HCT116 (cell line): ENCODE data around the gene SLC5A6. TPM values are rescaled to one million over a fixed set of nuclear protein-coding genes. Genes with fewer than 3 reads are reported as not detected.

ENCODE experiments used
- ATAC-seq: fragments of 200-7000 bp; cut with Tn5 transposase; 2 replicates; pipeline ENCODE4 v1.9.1; 2020; ENCODE audit warnings: mild to moderate bottlenecking, moderate library complexity
- BruUV-seq: library from RNA; stranded (reverse); fragments of 400-500 nt; replicated peaks from 2 replicates; lab custom pipeline; 2021; lab: Mats Ljungman, UMichigan
- CTCF ChIA-PET: fragments of 300-600 bp; sonication (Branson Sonifier 250); formaldehyde crosslinking; loops from one replicate; lab custom pipeline; 2021; ENCODE audit warnings: antibody characterized with exemption; lab: Charles Lee
- POLR2A ChIA-PET: fragments of 300-600, 350-600 bp; sonication (Branson Sonifier 250); formaldehyde crosslinking; loops from one replicate; lab custom pipeline; 2021; ENCODE audit warnings: antibody characterized with exemption; lab: Charles Lee
- RAD21 ChIA-PET, 2 experiments: fragments of 300-600 bp; sonication (Branson Sonifier 250); formaldehyde crosslinking; loops; one replicate each; lab custom pipeline; 2023; ENCODE audit warnings: low total read pairs in 2 of 2; ENCODE audit not compliant: uncharacterized antibody in 2 of 2, unreplicated experiment in 2 of 2, low non-redundant PET in 1 of 2; lab: Charles Lee
- DNase-seq: peaks from one replicate; pipeline ENCODE4 v3.0.0-alpha.2; 2010; ENCODE audit warnings: low read depth, low spot score
- H2AFZ ChIP-seq: fragments of 200-600 bp; shearing (Covaris generic), sonication (generic); 2 replicates; pipeline ENCODE4 v1.6.1; 2017; ENCODE audit warnings: low read depth, mixed run types, mixed read lengths, antibody characterized with exemption, low read length; ENCODE audit not compliant: poor library complexity, severe bottlenecking
- H3K27ac ChIP-seq: 2 replicates; pipeline ENCODE4 v1.5.1; 2012; ENCODE audit warnings: low read depth, low read length
- H3K27me3 ChIP-seq: fragments of 200-600 bp; sonication (generic); 2 replicates; pipeline ENCODE4 v1.6.1; 2016; ENCODE audit warnings: mixed run types, low read length, mixed read lengths; ENCODE audit not compliant: insufficient read depth
- H3K36me3 ChIP-seq, 2 experiments: fragments of 200-500 bp in 1 of 2; fragments of 200-600 bp in 1 of 2; sonication (Bioruptor generic) in 1 of 2; sonication (generic) in 1 of 2; 2 replicates each; pipeline versions ENCODE4 v1.5.1 to v1.6.1; 2014 to 2016; ENCODE audit warnings: low read length in 2 of 2, inconsistent platforms in 1 of 2, mixed read lengths in 1 of 2, mixed run types in 1 of 2; ENCODE audit not compliant: insufficient read depth in 2 of 2, control insufficient read depth in 1 of 2
- H3K4me1 ChIP-seq, 2 experiments: fragments of 200-600 bp in 1 of 2; sonication (generic) in 1 of 2; 2 replicates each; pipeline versions ENCODE4 v1.5.1 to v1.6.1; 2012 to 2017; ENCODE audit warnings: low read length in 2 of 2, inconsistent platforms in 1 of 2, mild to moderate bottlenecking in 1 of 2, mixed read lengths in 1 of 2, mixed run types in 1 of 2, moderate library complexity in 1 of 2; ENCODE audit not compliant: insufficient read depth in 2 of 2, control insufficient read depth in 1 of 2
- H3K4me2 ChIP-seq: fragments of 200-600 bp; sonication (generic); 2 replicates; pipeline ENCODE4 v1.6.1; 2017; ENCODE audit warnings: mixed run types, low read length, mixed read lengths
- H3K4me3 ChIP-seq, 2 experiments: fragments of 200-600 bp in 1 of 2; sonication (generic) in 1 of 2; replicated peaks in 1 of 2; 2 replicates each; pipeline ENCODE4 v1.5.1; 2011 to 2016; ENCODE audit warnings: low read length in 2 of 2, control low read depth in 1 of 2, low read depth in 1 of 2, mild to moderate bottlenecking in 1 of 2, mixed read lengths in 1 of 2, mixed run types in 1 of 2
- H3K79me2 ChIP-seq: fragments of 200-600 bp; sonication (generic); 2 replicates; pipeline ENCODE4 v1.6.1; 2017; ENCODE audit warnings: mild to moderate bottlenecking, mixed run types, low read length, moderate library complexity, mixed read lengths; ENCODE audit not compliant: insufficient read depth
- H3K9ac ChIP-seq: fragments of 200-600 bp; sonication (generic); 2 replicates; pipeline ENCODE4 v1.6.1; 2016; ENCODE audit warnings: low read length, mixed read lengths
- H3K9me2 ChIP-seq: fragments of 200-600 bp; sonication (generic), shearing (Covaris generic); 2 replicates; pipeline ENCODE4 v1.6.1; 2017; ENCODE audit warnings: mixed run types, mild to moderate bottlenecking, moderate library complexity; ENCODE audit not compliant: insufficient read depth
- H3K9me3 ChIP-seq, 2 experiments: fragments of 200-500 bp in 1 of 2; fragments of 200-600 bp in 1 of 2; sonication (Bioruptor generic) in 1 of 2; sonication (generic) in 1 of 2; 2 replicates each; pipeline ENCODE4 v1.6.1; 2014 to 2017; ENCODE audit warnings: low read length in 2 of 2, mixed read lengths in 2 of 2, inconsistent platforms in 1 of 2, low read depth in 1 of 2, mild to moderate bottlenecking in 1 of 2, mixed run types in 1 of 2, moderate library complexity in 1 of 2; ENCODE audit not compliant: control insufficient read depth in 1 of 2, insufficient read depth in 1 of 2
- H4K20me1 ChIP-seq: fragments of 200-600 bp; sonication (generic), shearing (Covaris generic); 2 replicates; pipeline ENCODE4 v1.6.1; 2017; ENCODE audit warnings: mixed run types, mild to moderate bottlenecking, moderate library complexity; ENCODE audit not compliant: insufficient read depth
- CEBPB ChIP-seq: IDR thresholded peaks from 2 replicates; pipeline ENCODE4 v1.6.1; 2012; ENCODE audit warnings: low read depth
- EGR1 ChIP-seq: IDR thresholded peaks from 2 replicates; pipeline ENCODE4 v1.6.1; 2012; ENCODE audit warnings: low read depth
- ELF1 ChIP-seq: IDR thresholded peaks from 2 replicates; pipeline ENCODE4 v1.6.1; 2012; ENCODE audit warnings: low read depth, borderline replicate concordance
- EZH2phosphoT487 ChIP-seq: fragments of 200-600 bp; IDR thresholded peaks from 2 replicates; pipeline ENCODE4 v1.6.1; 2018; ENCODE audit warnings: antibody characterized with exemption, borderline replicate concordance
- FOSL1 ChIP-seq: IDR thresholded peaks from 2 replicates; pipeline ENCODE4 v1.6.1; 2012; ENCODE audit warnings: low read depth
- JUND ChIP-seq: IDR thresholded peaks from 2 replicates; pipeline ENCODE4 v1.6.1; 2012
- POLR2AphosphoS5 ChIP-seq: IDR thresholded peaks from 2 replicates; pipeline ENCODE4 v1.6.1; 2011; ENCODE audit warnings: mild to moderate bottlenecking, low read depth, low read length, moderate library complexity
- RAD21 ChIP-seq: IDR thresholded peaks from 2 replicates; pipeline ENCODE4 v1.6.1; 2012; ENCODE audit warnings: low read depth, mild to moderate bottlenecking
- SP1 ChIP-seq: IDR thresholded peaks from 2 replicates; pipeline ENCODE4 v1.6.1; 2012; ENCODE audit warnings: low read depth
- SRF ChIP-seq: IDR thresholded peaks from 2 replicates; pipeline ENCODE4 v1.6.1; 2012; ENCODE audit warnings: low read depth
- TCF7L2 ChIP-seq: IDR thresholded peaks from 2 replicates; pipeline ENCODE4 v1.7.0; 2011; ENCODE audit warnings: borderline replicate concordance, inconsistent platforms; ENCODE audit not compliant: insufficient read depth, insufficient read length; ENCODE audit errors: extremely low read depth
- ZFX ChIP-seq: fragments of 450-650 bp; IDR thresholded peaks from 2 replicates; pipeline ENCODE4 v1.6.1; 2017
- ZNF274 ChIP-seq: fragments of 200-500 bp; sonication (Bioruptor generic); IDR thresholded peaks from 2 replicates; pipeline ENCODE4 v1.6.1; 2014; ENCODE audit warnings: mild to moderate bottlenecking, low read depth, low read length, inconsistent platforms
- intact Hi-C: fragments of 100-400 bp; cut with micrococcal nuclease; formaldehyde crosslinking; loops from 2 replicates; pipeline ENCODE4 v1.10.0; 2022
- total RNA-seq: library from RNA; stranded (reverse); gene quantifications from one replicate; pipeline ENCODE4 v1.2.1, GENCODE V29; 2021; ENCODE audit not compliant: unreplicated experiment
- TF ChIP-seq, protein P1 (sequence below): IDR thresholded peaks from 2 replicates; pipeline ENCODE4 v1.6.1; 2012
- TF ChIP-seq, protein P2 (sequence below), 3 experiments: fragments of 200-600 bp in 1 of 3; sonication (generic) in 1 of 3; IDR thresholded peaks in 2 of 3; conservative IDR thresholded peaks in 1 of 3; 2 replicates each; pipeline ENCODE4 v1.5.1; 2012 to 2017; ENCODE audit warnings: low read depth in 2 of 3, low read length in 2 of 3, antibody characterized with exemption in 1 of 3, borderline replicate concordance in 1 of 3, control low read depth in 1 of 3, mild to moderate bottlenecking in 1 of 3, mixed read lengths in 1 of 3, mixed run types in 1 of 3, moderate library complexity in 1 of 3; ENCODE audit not compliant: insufficient read depth in 1 of 3

Gene SLC5A6
- total RNA-seq, 1 experiment from 2014 or later, result 55.4 TPM

DNA sequence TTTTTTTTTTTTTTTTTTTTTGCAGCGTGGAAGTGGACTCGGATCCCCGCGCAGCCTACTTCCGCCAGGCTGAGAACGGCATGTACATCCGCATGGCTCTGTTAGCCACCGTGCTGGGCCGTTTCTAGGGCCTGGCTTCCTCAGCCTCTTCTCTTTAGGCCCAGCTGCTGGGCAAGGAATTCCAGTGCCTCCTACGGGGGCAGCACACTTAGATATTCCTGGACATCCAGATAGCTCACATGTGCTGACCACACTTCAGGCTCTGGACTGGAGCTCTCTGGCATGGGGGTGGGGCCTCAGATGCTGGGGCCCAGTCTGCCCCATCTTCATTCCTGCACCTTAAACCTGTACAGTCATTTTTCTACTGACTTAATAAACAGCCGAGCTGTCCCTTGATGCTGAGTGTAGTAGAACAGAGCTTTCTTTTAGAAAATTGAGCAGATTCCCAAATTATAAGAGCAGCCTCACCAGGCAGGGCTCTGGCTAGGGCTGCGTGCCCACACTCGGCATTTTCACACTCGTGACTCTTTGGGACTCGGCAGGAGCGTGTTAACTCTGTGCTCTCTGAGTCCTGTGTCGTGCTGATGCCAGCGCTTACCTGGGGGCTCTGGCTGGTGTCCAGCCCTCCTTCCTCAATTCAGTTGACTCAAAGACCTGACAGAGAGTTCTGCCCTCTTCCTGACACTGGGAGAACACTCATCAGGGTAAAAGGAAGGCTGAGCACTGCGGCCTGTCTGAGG is 31.5 kb upstream of the SLC5A6 start:
- CTCF ChIA-PET, result no interaction called here

DNA sequence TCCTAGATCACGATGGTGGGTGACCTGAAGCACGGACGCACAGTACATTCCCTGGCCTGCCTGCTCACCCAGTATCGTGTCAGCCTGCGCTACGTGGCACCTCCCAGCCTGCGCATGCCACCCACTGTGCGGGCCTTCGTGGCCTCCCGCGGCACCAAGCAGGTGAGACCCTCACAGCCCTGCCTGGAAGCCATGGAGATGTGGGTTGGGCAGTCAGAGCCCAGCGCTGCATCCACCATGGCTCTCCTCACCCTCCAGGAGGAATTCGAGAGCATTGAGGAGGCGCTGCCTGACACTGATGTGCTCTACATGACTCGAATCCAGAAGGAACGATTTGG is 30.5 kb upstream of the SLC5A6 start:
- H3K27ac ChIP-seq, result no peak overlapping the region
- H2AFZ ChIP-seq, result no peak overlapping the region
- RAD21 ChIA-PET, result no interaction called here
- no peak overlapping the region for H3K4me3 ChIP-seq
- H3K9me2 ChIP-seq, result no peaks in the 10 kb centered on the region
- POLR2A ChIA-PET, result no interaction called here
- no peaks in the 10 kb centered on the region for H3K27me3 ChIP-seq
- no peak overlapping the region for H3K9ac ChIP-seq
- BruUV-seq, result no TSS peak
- H3K79me2 ChIP-seq, result no peaks in the 10 kb centered on the region
- H4K20me1 ChIP-seq, result no peaks in the 10 kb centered on the region
- no peak for DNase-seq
- TF ChIP-seq EGR1 (no peak), ZNF274 (no peak), ELF1 (no peak), RAD21 (no peak), EZH2phosphoT487 (no peak), CEBPB (no peak), SP1 (no peak), TCF7L2 (no peak), SRF (no peak), ZFX (no peak)
- TF ChIP-seq, protein P1, sequence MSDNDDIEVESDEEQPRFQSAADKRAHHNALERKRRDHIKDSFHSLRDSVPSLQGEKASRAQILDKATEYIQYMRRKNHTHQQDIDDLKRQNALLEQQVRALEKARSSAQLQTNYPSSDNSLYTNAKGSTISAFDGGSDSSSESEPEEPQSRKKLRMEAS, result no peak
- TF ChIP-seq, protein P2, sequence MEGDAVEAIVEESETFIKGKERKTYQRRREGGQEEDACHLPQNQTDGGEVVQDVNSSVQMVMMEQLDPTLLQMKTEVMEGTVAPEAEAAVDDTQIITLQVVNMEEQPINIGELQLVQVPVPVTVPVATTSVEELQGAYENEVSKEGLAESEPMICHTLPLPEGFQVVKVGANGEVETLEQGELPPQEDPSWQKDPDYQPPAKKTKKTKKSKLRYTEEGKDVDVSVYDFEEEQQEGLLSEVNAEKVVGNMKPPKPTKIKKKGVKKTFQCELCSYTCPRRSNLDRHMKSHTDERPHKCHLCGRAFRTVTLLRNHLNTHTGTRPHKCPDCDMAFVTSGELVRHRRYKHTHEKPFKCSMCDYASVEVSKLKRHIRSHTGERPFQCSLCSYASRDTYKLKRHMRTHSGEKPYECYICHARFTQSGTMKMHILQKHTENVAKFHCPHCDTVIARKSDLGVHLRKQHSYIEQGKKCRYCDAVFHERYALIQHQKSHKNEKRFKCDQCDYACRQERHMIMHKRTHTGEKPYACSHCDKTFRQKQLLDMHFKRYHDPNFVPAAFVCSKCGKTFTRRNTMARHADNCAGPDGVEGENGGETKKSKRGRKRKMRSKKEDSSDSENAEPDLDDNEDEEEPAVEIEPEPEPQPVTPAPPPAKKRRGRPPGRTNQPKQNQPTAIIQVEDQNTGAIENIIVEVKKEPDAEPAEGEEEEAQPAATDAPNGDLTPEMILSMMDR (IDR thresholded peaks at IDR 0.05 in 2 of 3, conservative IDR thresholded peaks at IDR 0.05 in 1 of 3; ENCODE audit: borderline replicate concordance in 1 of 3, insufficient read depth in 1 of 3, low read depth in 2 of 3, low read length in 2 of 3), result no peak
- TF ChIP-seq, all 23 proteins: peak for 0
- H3K4me1 ChIP-seq, result no peaks in the 10 kb centered on the region
- no peaks in the 10 kb centered on the region for H3K9me3 ChIP-seq
- intact Hi-C loops, result no loop called here
- peaks cover 36 to 63% of the 10 kb centered on the region in 2 experiments for H3K36me3 ChIP-seq
- no peak overlapping the region for H3K4me2 ChIP-seq
- CTCF ChIA-PET, result no interaction called here
- ATAC-seq, result no peak

More for the DNA sequence above, 31.5 kb upstream of the SLC5A6 start:
- H3K9ac ChIP-seq, result no peak overlapping the region
- TF ChIP-seq ZNF274 (no peak), JUND (no peak), FOSL1 (no peak), EGR1 (no peak), POLR2AphosphoS5 (no peak)
- TF ChIP-seq, protein P2 (IDR thresholded peaks at IDR 0.05 in 2 of 3, conservative IDR thresholded peaks at IDR 0.05 in 1 of 3; ENCODE audit: borderline replicate concordance in 1 of 3, insufficient read depth in 1 of 3, low read depth in 2 of 3, low read length in 2 of 3), result no peak
- BruUV-seq, result TSS peak; percentile 25
- no peaks in the 10 kb centered on the region for H3K9me2 ChIP-seq
- ChIA-PET RAD21 (no interaction called here), POLR2A (no interaction called here)
- H3K79me2 ChIP-seq, result no peaks in the 10 kb centered on the region
- intact Hi-C loops, result no loop called here
- no peak overlapping the region for H3K27ac ChIP-seq
- ATAC-seq, result no peak
- no peaks in the 10 kb centered on the region for H3K9me3 ChIP-seq
- no peaks in the 10 kb centered on the region for H3K4me1 ChIP-seq
- H3K36me3 ChIP-seq, result peaks cover 28 to 54% of the 10 kb centered on the region in 2 experiments
- H3K4me3 ChIP-seq, result no peak overlapping the region
- no peaks in the 10 kb centered on the region for H4K20me1 ChIP-seq
- H3K27me3 ChIP-seq, result no peaks in the 10 kb centered on the region
- H3K4me2 ChIP-seq, result no peak overlapping the region
- DNase-seq, result no peak
- no peak overlapping the region for H2AFZ ChIP-seq
